GM12878 (cell line): Measurements from ENCODE around the gene RMI2. TPM values are rescaled to one million over a fixed set of nuclear protein-coding genes. Genes with fewer than 3 reads are reported as not detected.

Experiments
- ATAC-seq: fragments of 200-7000 bp; cut with Tn5 transposase; 3 replicates; pipeline ENCODE4 v1.9.1; 2020; ENCODE audit warnings: mild to moderate bottlenecking, moderate library complexity
- BruUV-seq: library from RNA; stranded (reverse); fragments of 400-500 nt; replicated peaks from 2 replicates; lab custom pipeline; 2021; lab: Mats Ljungman, UMichigan
- CTCF ChIA-PET: fragments of 300-600 bp; sonication (Branson Sonifier 250); formaldehyde crosslinking; extraction: SDS; loops from one replicate; lab custom pipeline; 2021; ENCODE audit warnings: inconsistent platforms; lab: Yijun Ruan, JAX
- POLR2A ChIA-PET: fragments of 350-600 bp; formaldehyde crosslinking; extraction: SDS; loops from one replicate; lab custom pipeline; 2021; ENCODE audit warnings: inconsistent platforms; lab: Charles Lee
- RAD21 ChIA-PET: fragments of 300-600 bp; sonication (Branson Sonifier 250); formaldehyde crosslinking; loops from one replicate; lab custom pipeline; 2023; ENCODE audit warnings: antibody characterized with exemption; ENCODE audit not compliant: unreplicated experiment; lab: Charles Lee
- SMC1A ChIA-PET: fragments of 300-600 bp; sonication (Branson Sonifier 250); formaldehyde crosslinking; loops from one replicate; lab custom pipeline; 2023; ENCODE audit not compliant: unreplicated experiment, uncharacterized antibody; lab: Charles Lee
- DNase-seq: peaks from one replicate; pipeline ENCODE4 v3.0.0-alpha.2; 2011; ENCODE audit warnings: low read depth, low spot score
- FAIRE-seq: peaks from 3 replicates; lab custom pipeline; 2011; peaks lifted over from hg19 to GRCh38; lab: Jason Lieb, UNC
- H2AFZ ChIP-seq: 2 replicates; pipeline ENCODE4 v1.6.0; 2011; ENCODE audit warnings: low read depth, low read length, control low read depth; ENCODE audit not compliant: control insufficient read depth
- H3K27ac ChIP-seq: 2 replicates; pipeline ENCODE4 v1.5.1; 2011; ENCODE audit warnings: control low read depth; ENCODE audit not compliant: control insufficient read depth, insufficient read depth
- H3K27me3 ChIP-seq, 2 experiments: replicated peaks in 1 of 2; 2 replicates each; pipeline versions ENCODE4 v1.6.0 to v1.6.1; 2011; ENCODE audit warnings: low read length in 1 of 2; ENCODE audit not compliant: control insufficient read depth in 2 of 2, insufficient read depth in 2 of 2
- H3K36me3 ChIP-seq, 2 experiments: 2 replicates each; pipeline ENCODE4 v1.5.1; 2011; ENCODE audit warnings: low read length in 1 of 2; ENCODE audit not compliant: control insufficient read depth in 2 of 2, insufficient read depth in 2 of 2
- H3K4me1 ChIP-seq: 2 replicates; pipeline ENCODE4 v1.6.1; 2011; ENCODE audit warnings: mild to moderate bottlenecking, low read length, moderate library complexity, mixed read lengths; ENCODE audit not compliant: control insufficient read depth, insufficient read depth
- H3K4me2 ChIP-seq: 2 replicates; pipeline ENCODE4 v1.6.0; 2011; ENCODE audit warnings: control low read depth; ENCODE audit not compliant: control insufficient read depth, insufficient read depth
- H3K4me3 ChIP-seq: fragments of 200-600 bp; sonication (generic); 2 replicates; pipeline ENCODE4 v1.5.1; 2016
- H3K79me2 ChIP-seq: 2 replicates; pipeline ENCODE4 v1.6.0; 2011; ENCODE audit warnings: low read length; ENCODE audit not compliant: control insufficient read depth, insufficient read depth
- H3K9ac ChIP-seq: 2 replicates; pipeline ENCODE4 v1.8.0; 2011; ENCODE audit warnings: low read length, control low read depth, mixed read lengths; ENCODE audit not compliant: control insufficient read depth, insufficient read depth
- H3K9me3 ChIP-seq: replicated peaks from 3 replicates; pipeline ENCODE4 v1.5.1; 2011; ENCODE audit warnings: mild to moderate bottlenecking, low read length; ENCODE audit not compliant: control insufficient read depth, insufficient read depth
- H4K20me1 ChIP-seq: 2 replicates; pipeline ENCODE4 v1.6.0; 2011; ENCODE audit not compliant: control insufficient read depth, insufficient read depth
- CHD1 ChIP-seq: IDR thresholded peaks from 2 replicates; pipeline ENCODE4 v1.6.1; 2012; ENCODE audit warnings: low read depth, low read length, improper control_type of control experiment
- ETV6 ChIP-seq, 2 experiments: fragments of 450-650 bp in 1 of 2; IDR thresholded peaks in 1 of 2; conservative IDR thresholded peaks in 1 of 2; 2 replicates each; pipeline ENCODE4 v1.6.1; 2014; ENCODE audit warnings: antibody characterized with exemption in 1 of 2, borderline replicate concordance in 1 of 2, low read depth in 1 of 2, mild to moderate bottlenecking in 1 of 2, moderate library complexity in 1 of 2
- MYC ChIP-seq: IDR thresholded peaks from 2 replicates; pipeline ENCODE4 v1.6.1; 2011; ENCODE audit warnings: mild to moderate bottlenecking, low read length, moderate library complexity, inconsistent platforms; ENCODE audit not compliant: insufficient read depth, insufficient replicate concordance, insufficient read length, severe bottlenecking
- POLR2AphosphoS2 ChIP-seq: IDR thresholded peaks from 2 replicates; pipeline ENCODE4 v1.6.1; 2011; ENCODE audit warnings: low read depth, mild to moderate bottlenecking, low read length, improper control_type of control experiment, moderate library complexity
- WRNIP1 ChIP-seq: IDR thresholded peaks from 2 replicates; pipeline ENCODE4 v1.6.1; 2011; ENCODE audit warnings: low read depth, low read length, improper control_type of control experiment, borderline replicate concordance
- ZNF384 ChIP-seq: IDR thresholded peaks from 2 replicates; pipeline ENCODE4 v1.6.1; 2012; ENCODE audit warnings: low read depth, mild to moderate bottlenecking, low read length, improper control_type of control experiment, borderline replicate concordance
- WGBS: methylation state at CpG from one replicate; pipeline ENCODE4 v1.1.6; 2016; ENCODE audit warnings: low lambda C conversion rate; ENCODE audit not compliant: insufficient replicate concordance, insufficient coverage; ENCODE audit errors: missing lambda C conversion rate; 5-methylcytosine and 5-hydroxymethylcytosine counted together
- in situ Hi-C: fragments of 300-500 bp; cut with MboI; formaldehyde crosslinking; loops from 9 replicates; pipeline ENCODE4 v1.14.3; 2018; ENCODE audit warnings: mixed read lengths
- intact Hi-C: fragments of 100-400 bp; cut with micrococcal nuclease; formaldehyde crosslinking; loops from one replicate; pipeline ENCODE4 v1.14.2; 2022; ENCODE audit not compliant: unreplicated experiment
- polyA plus RNA-seq, 11 experiments: library from polyadenylated mRNA; depleted of rRNA in 4 of 11; unstranded in 6 of 11; stranded (reverse) in 5 of 11; fragments of >200 nt; fragmentation: Nextera tagmentation in 4 of 11; fragmentation: Illumina TruSeq in 1 of 11; extraction: Ambion mirVana in 4 of 11; extraction: Trizol in 1 of 11; gene quantifications; 1 replicate in 1 of 11; 2 replicates in 10 of 11; pipeline versions ENCODE4 v1.2.1 to v1.2.3, GENCODE V29; 2011 to 2016; ENCODE audit warnings: inconsistent platforms in 2 of 11, missing spikeins in 2 of 11, low read depth in 1 of 11
- total RNA-seq, 4 experiments: library from RNA; depleted of rRNA in 3 of 4; stranded (reverse); fragments of >200 nt in 3 of 4; fragmentation: Illumina TruSeq in 1 of 4; extraction: Trizol in 1 of 4; gene quantifications; 2 replicates each; pipeline versions ENCODE4 v1.2.1 to v1.2.3, GENCODE V29; 2013 to 2021
- TF ChIP-seq, protein P1 (sequence below): fragments of 150-350 bp; IDR thresholded peaks from 2 replicates; pipeline ENCODE4 v1.6.1; 2016; ENCODE audit warnings: low read depth, low read length
- TF ChIP-seq, protein P2 (sequence below): fragments of 450-650 bp; IDR thresholded peaks from 2 replicates; pipeline ENCODE4 v1.6.1; 2017; ENCODE audit warnings: antibody characterized with exemption, mild to moderate bottlenecking, moderate library complexity
- TF ChIP-seq, protein P3 (sequence below): IDR thresholded peaks from 2 replicates; pipeline ENCODE4 v1.6.1; 2012; ENCODE audit warnings: improper control_type of control experiment, low read depth, low read length; ENCODE audit not compliant: insufficient replicate concordance

The RMI2 gene
- total and polyA plus RNA-seq, 10 of the 15 experiments (the other 5 are each of a cell fraction or from before 2014, with no cell fraction given) = 9.6 to 68.8 (median 32.1) TPM

DNA sequence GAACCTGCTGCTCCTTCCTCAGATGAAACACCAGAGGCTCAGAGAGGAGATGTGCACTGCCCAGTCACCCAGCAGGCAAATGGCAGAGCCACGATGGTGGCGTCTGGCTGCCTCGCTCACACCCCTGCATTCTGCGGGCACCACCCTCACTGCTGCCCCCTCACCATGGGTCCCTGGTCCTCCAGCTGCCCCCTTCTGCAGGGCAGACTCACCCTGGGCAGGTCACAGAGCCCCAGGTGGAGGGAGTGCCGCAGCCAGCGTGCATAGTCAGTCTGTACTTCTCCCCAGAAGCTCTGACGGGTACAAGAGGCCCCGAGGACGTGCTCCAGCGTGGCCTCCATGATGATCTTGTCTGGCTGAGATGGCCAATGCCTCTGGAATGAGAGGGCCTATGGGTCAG is 52.9 kb downstream of the RMI2 start (continued):
- TF ChIP-seq, protein P1, sequence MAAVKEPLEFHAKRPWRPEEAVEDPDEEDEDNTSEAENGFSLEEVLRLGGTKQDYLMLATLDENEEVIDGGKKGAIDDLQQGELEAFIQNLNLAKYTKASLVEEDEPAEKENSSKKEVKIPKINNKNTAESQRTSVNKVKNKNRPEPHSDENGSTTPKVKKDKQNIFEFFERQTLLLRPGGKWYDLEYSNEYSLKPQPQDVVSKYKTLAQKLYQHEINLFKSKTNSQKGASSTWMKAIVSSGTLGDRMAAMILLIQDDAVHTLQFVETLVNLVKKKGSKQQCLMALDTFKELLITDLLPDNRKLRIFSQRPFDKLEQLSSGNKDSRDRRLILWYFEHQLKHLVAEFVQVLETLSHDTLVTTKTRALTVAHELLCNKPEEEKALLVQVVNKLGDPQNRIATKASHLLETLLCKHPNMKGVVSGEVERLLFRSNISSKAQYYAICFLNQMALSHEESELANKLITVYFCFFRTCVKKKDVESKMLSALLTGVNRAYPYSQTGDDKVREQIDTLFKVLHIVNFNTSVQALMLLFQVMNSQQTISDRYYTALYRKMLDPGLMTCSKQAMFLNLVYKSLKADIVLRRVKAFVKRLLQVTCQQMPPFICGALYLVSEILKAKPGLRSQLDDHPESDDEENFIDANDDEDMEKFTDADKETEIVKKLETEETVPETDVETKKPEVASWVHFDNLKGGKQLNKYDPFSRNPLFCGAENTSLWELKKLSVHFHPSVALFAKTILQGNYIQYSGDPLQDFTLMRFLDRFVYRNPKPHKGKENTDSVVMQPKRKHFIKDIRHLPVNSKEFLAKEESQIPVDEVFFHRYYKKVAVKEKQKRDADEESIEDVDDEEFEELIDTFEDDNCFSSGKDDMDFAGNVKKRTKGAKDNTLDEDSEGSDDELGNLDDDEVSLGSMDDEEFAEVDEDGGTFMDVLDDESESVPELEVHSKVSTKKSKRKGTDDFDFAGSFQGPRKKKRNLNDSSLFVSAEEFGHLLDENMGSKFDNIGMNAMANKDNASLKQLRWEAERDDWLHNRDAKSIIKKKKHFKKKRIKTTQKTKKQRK = no peak
- TF ChIP-seq ZNF384 = no peak

DNA sequence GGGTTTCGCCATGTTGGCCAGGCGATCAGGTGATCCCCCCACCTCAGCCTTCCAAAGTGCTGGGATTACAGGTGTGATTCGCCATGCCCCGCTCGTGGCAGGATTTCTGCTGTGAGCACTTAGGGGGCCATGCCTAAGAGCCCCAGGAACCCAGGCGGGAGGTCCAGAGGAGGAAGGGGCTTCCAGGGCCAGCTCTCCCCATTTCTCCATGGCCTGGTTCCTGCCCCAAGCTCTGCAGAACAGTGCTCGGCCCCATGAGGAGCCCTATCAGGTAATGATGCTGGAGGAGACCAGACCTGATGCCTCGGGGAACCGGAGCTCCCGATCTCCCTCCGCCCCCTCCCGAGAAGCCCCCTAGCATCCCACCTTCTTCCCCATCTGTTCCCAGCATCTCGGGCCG is 53.6 kb downstream of the RMI2 start:
- no peak for FAIRE-seq
- H3K4me1 ChIP-seq = no peaks in the 10 kb centered on the region
- H4K20me1 ChIP-seq = no peaks in the 10 kb centered on the region
- ChIA-PET POLR2A (interaction anchor here (0.7 kb wide), 2 partner anchors 436 to 487 kb away, joined by 3 to 4 read pairs; no protein-coding TSS in a partner anchor), SMC1A (interaction anchor here (1.0 to 1.3 kb wide), 4 partner anchors 8 to 313 kb away, joined by 3 to 4 read pairs (median 3); no protein-coding TSS in a partner anchor), CTCF (interaction anchor here (0.6 to 5.6 kb wide), 9 partner anchors 8 to 436 kb away, joined by 3 to 76 read pairs (median 4); no protein-coding TSS in a partner anchor), RAD21 (interaction anchor here (0.6 to 1.0 kb wide), 3 partner anchors 9 to 218 kb away, joined by 3 read pairs; no protein-coding TSS in a partner anchor)
- H3K36me3 ChIP-seq = no peaks in the 10 kb centered on the region
- in situ Hi-C loops (no loop called here), intact Hi-C loops (loop anchor here (5.0 kb wide), 1 partner anchor 427 kb away; no protein-coding TSS in a partner anchor)
- DNase-seq = no peak
- WGBS = 35% methylated on average over 12 of the region's 14 CpGs
- no peak overlapping the region for H3K4me3 ChIP-seq
- H3K9ac ChIP-seq = no peak overlapping the region
- no peaks in the 10 kb centered on the region; a peak in 2 of 4 replicates for H3K27me3 ChIP-seq
- no TSS peak for BruUV-seq
- H3K27ac ChIP-seq = no peak overlapping the region
- no peaks in the 10 kb centered on the region for H3K9me3 ChIP-seq
- H2AFZ ChIP-seq = no peak overlapping the region
- ATAC-seq = no peak
- no peaks in the 10 kb centered on the region for H3K79me2 ChIP-seq
- H3K4me2 ChIP-seq = no peak overlapping the region
- TF ChIP-seq, protein P2, sequence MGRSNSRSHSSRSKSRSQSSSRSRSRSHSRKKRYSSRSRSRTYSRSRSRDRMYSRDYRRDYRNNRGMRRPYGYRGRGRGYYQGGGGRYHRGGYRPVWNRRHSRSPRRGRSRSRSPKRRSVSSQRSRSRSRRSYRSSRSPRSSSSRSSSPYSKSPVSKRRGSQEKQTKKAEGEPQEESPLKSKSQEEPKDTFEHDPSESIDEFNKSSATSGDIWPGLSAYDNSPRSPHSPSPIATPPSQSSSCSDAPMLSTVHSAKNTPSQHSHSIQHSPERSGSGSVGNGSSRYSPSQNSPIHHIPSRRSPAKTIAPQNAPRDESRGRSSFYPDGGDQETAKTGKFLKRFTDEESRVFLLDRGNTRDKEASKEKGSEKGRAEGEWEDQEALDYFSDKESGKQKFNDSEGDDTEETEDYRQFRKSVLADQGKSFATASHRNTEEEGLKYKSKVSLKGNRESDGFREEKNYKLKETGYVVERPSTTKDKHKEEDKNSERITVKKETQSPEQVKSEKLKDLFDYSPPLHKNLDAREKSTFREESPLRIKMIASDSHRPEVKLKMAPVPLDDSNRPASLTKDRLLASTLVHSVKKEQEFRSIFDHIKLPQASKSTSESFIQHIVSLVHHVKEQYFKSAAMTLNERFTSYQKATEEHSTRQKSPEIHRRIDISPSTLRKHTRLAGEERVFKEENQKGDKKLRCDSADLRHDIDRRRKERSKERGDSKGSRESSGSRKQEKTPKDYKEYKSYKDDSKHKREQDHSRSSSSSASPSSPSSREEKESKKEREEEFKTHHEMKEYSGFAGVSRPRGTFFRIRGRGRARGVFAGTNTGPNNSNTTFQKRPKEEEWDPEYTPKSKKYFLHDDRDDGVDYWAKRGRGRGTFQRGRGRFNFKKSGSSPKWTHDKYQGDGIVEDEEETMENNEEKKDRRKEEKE = no peak
- no peak for TF ChIP-seq WRNIP1
- no peak for TF ChIP-seq POLR2AphosphoS2
- no peak for TF ChIP-seq MYC
- TF ChIP-seq CHD1 = no peak
- TF ChIP-seq, protein P3, sequence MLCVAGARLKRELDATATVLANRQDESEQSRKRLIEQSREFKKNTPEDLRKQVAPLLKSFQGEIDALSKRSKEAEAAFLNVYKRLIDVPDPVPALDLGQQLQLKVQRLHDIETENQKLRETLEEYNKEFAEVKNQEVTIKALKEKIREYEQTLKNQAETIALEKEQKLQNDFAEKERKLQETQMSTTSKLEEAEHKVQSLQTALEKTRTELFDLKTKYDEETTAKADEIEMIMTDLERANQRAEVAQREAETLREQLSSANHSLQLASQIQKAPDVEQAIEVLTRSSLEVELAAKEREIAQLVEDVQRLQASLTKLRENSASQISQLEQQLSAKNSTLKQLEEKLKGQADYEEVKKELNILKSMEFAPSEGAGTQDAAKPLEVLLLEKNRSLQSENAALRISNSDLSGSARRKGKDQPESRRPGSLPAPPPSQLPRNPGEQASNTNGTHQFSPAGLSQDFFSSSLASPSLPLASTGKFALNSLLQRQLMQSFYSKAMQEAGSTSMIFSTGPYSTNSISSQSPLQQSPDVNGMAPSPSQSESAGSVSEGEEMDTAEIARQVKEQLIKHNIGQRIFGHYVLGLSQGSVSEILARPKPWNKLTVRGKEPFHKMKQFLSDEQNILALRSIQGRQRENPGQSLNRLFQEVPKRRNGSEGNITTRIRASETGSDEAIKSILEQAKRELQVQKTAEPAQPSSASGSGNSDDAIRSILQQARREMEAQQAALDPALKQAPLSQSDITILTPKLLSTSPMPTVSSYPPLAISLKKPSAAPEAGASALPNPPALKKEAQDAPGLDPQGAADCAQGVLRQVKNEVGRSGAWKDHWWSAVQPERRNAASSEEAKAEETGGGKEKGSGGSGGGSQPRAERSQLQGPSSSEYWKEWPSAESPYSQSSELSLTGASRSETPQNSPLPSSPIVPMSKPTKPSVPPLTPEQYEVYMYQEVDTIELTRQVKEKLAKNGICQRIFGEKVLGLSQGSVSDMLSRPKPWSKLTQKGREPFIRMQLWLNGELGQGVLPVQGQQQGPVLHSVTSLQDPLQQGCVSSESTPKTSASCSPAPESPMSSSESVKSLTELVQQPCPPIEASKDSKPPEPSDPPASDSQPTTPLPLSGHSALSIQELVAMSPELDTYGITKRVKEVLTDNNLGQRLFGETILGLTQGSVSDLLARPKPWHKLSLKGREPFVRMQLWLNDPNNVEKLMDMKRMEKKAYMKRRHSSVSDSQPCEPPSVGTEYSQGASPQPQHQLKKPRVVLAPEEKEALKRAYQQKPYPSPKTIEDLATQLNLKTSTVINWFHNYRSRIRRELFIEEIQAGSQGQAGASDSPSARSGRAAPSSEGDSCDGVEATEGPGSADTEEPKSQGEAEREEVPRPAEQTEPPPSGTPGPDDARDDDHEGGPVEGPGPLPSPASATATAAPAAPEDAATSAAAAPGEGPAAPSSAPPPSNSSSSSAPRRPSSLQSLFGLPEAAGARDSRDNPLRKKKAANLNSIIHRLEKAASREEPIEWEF = no peak
- no peak for TF ChIP-seq ETV6 (conservative IDR thresholded peaks at IDR 0.05 in 1 of 2, IDR thresholded peaks at IDR 0.05 in 1 of 2; ENCODE audit: borderline replicate concordance in 1 of 2, low read depth in 1 of 2)
